AG20443 (cell line): Measurements from ENCODE around the gene LRRC8C.
"Not testable (repeated sequence)": the region's sequence is repeated elsewhere in the genome, so short reads cannot be mapped to it uniquely, and the experiment has no call there.

Experiments used
- DNase-seq: peaks from one replicate; pipeline ENCODE4 v3.0.0; 2012; ENCODE audit warnings: low spot score, mixed read lengths

The LRRC8C gene

DNA sequence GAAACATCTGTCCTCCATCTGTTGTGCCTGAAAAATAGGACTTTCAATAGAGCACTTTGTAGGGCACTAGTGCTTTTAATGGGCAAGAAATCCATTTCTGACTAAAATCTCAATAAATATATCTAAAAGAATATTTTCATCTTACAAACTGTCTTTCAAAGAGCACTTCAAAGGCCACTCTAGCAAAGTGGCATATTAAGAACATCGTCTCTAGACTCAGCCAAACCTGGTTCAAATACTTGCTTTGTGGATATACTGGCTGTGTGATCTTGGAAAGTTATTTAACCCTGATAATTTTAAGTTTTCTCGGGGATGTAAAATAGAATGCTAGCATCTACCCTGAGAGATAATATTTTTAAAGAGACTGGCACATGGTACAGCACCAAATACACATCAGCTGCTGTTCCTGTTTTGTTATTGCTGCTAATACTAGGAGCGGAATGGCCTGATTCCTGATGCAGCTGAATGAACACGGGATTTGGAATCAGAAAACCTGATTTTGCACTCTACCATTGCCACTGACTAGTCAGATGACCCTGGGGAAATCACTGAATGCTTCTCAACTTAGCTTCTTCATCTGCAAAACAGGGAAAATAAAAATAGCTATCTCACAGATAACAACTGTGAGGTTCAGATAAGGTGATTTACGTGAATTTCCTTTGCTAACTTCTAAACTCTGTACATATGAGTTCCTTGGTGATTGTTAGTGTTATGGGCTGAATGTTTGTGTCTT lies 25.2 kb upstream of the LRRC8C start:
- no peak for DNase-seq

DNA sequence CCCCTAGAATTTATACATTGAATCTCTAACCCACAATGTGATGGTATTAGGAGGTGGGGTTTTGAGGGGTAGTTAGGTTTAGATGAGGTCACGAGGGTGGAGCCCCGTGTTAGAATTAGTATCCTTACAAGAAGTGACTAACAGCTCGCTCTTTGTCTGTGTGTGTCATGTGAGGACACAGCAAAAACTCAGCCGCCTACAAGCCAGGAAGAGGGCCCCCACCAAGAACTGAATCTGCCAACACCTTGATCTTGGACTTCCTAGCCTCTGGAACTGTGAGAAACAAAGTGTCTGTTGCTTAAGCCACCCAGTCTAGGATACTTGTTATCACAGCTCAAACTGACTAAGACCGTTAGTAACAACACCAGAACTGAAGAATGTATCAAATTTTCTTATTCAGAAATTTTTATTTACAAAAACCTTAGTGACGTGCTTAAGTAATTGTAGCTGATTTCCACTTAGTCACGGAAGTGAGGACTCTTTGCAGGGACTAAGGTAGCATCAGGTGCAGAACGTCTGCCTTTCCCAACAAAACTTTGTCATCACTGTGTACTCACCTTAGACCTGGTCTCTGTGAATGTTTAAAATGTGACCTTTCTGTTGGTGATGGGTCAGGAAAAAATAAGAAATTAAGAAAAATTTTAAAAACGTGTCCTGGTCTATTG lies 24.5 kb upstream of the LRRC8C start:
- no peak for DNase-seq

DNA sequence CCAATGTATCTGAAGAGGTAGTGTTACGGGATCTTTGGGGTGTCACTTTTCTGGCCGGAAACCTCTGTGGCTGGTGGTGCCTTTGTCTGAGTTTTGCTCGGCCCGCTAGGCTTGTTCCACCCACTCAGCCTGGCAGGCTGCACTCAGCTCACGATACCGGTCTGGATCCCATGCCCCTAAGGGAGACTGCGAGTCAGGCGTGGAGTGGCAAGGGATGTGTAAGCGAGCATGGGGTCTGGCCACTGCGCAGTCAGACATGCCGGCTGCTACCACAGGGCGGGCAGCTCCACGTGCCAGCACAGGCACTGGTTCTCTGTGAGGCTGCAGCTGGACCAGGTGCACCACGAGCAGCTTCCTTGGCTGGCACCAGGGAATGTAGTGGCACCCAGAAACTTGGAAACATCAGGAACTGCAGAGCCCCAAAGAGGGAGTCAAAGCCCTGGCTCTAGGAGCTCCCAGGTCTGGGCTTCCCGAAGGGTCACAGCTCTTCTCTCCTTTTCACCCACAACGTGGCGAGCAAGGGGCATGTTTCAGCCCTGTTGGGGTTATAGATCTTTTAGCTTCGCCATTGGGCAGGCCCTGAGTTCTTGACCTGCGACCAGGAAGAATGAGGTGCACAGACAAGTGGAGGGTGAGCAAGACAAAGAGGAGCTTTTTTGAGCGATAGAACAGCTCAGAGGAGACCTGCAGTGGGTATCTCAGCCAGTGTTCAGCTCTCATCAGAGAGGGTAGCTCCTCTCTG lies 23.8 kb upstream of the LRRC8C start:
- DNase-seq, result no peak

DNA sequence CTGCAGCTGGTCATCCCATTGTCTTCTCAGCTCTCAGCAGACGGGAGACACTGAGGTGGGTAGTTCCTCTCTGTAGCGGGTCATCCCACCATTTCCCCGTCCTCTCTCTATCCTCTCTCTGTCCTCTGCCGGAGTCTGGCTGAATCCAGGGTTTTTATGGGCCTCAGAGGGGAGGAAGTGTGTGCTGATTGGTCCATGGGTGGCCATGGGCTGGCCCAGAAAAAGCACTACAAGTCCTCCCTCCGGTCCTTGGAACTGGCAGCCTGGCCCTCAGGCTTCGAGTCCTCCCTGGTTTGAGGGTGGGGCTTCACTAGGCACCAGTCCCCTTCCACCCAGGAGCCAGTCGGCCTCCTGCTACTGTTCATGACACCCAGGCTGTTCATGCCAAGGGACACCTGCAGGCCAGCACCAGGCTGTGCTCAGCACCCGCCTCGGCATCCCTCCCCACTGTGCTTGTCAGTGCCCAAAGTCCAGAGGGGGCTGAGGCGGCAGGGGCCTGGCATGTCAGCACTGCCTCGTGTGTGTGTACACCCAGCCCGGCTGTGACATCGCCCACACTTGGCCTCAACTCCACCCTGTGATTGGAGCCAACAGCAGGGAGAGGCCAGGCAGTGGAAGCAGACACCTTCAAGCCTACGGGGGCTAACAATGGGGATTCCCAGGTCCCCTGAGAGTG lies 23.0 kb upstream of the LRRC8C start:
- DNase-seq, result no peak

DNA sequence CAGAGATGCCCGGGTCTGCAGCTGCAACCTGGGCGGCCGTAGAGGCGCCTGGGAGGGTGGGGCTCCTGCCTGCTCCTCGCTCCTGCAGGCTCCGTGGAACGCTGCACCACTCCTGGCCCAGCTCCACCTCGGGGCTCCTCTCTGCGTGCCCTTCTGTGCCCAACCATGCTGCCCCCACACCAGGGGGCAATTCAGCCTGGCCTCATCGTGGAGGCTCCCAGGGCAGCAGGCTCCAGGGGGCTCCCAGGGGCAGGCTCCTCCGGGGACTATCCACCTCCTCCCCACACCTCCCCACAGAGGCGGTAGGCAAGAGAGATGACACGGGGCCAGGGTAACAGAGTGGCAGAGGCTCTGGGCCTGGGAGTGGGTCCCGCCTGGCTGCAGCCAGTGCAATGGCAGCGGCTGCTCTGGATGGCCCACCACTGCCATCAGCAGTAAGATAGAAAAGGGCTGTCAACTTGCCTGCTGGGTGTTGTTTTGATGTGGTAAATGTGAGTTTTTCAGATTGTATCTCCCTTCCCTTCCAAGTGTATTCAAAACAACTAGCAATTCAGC lies 22.4 kb upstream of the LRRC8C start:
- no peak for DNase-seq

DNA sequence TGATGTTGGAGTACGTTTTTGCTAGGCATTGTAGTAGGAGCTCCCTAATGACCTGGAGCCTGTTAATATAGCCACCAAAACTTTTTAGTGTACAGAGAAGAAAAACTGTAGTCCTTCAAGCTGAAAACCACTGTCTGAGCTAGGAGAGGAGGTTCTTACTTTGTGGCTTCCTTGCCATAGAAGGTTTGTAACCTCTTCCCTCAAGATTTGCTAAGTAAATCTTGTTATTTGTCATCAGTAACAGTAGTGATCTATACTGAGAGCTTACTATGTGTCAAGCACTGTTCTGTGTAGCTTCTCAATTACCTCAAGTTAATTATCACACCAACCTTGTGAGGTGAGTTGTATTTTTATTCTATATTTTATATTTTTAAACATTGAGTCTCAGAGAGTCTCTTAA lies 21.2 kb upstream of the LRRC8C start:
- no peak for DNase-seq

DNA sequence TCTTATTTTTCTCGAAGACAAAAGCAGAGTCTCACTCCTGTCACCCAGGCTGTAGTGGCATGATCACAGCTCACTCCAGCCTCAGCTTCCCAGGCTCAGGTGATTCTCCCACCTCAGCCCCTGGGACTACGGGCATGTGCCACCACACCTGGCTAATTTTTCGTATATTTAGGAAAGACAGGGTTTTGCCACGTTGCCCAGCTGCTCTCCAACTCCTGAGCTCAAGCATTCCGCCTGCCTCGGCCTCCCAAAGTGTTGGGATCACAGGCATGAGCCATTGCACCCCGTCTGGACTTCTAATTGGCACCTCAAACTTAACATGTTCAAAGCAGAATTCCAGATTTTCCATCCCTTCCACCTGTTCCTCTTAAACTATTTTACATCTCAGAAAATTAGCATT lies 19.0 kb upstream of the LRRC8C start:
- DNase-seq, result no peak

DNA sequence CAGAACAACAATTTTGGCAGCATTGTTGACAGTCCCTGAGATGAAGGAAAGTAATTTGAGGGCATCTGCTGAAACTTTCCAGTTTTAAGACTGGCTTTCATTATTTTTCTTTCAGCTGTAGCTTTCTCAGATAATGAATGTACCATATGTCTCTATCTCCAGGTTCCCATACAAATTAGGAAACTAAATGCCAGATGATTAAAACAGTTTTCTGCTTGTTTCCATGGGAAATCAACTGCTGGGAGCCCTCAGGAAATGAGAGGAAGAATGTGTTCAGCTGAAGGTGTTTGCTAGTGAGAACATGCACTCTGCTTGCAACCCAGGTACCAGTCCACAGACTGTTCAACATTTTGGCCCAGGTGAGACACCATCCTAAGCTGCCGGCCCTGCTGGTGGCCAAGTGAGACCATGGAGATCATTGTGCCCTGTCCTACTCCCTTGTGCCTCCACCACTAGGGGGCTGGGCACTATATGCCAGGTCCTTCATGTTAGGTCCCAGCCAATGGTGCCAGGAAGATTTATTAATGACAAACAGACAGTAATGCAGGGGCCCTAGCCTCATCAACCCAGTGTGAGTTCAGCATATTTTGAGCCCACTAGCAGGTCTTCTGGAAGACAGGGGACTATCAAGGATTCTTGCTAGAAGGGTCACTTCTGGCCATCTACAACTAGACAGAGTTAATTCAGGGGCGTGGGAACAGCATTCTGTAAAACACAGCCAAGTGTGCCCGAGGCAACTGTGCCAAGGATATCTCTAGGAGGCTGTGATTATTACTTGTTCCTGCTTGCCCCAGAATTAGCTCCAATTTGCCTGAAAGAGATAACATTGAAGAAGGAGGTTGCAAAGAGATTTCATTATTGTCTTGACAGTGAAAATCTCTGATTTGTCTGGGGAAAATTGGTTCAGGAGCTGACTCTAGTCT lies 17.0 kb upstream of the LRRC8C start:
- DNase-seq, result no peak

DNA sequence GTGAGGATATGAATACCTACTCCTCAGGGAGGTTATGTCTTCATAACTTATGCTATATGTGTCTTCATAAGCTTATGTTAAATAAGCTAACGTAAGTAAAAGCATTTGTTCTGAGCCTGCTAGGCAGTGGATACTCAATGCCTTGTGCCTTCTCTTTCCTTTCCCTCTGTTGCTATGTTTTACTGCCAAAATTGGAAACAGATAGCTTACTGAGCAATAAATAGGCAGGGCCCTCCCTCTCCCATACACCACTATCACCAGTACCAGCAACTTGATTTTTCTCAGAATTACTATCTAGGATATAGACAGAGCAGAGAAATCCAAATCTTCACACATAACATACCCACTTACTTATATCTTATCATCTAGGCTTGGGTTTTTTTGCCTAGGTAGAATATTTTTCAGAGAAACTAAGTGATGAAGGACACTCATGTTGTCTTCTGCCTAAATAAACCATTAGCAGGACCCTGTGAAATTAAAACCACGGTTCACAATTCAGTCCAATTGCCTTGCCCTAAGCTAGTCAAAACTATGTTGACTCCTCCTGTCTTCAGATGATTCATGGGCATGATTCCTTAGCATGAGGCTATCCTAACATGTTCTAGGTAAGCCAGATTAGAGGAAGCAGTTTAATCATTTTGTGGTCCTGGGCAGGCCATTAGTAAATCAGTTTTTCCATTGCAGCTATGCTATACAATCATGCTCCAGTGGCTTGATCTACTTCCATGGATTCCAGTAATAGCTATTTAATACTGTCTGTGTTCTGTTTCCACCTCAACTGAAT lies 15.9 kb upstream of the LRRC8C start:
- DNase-seq, result no peak

DNA sequence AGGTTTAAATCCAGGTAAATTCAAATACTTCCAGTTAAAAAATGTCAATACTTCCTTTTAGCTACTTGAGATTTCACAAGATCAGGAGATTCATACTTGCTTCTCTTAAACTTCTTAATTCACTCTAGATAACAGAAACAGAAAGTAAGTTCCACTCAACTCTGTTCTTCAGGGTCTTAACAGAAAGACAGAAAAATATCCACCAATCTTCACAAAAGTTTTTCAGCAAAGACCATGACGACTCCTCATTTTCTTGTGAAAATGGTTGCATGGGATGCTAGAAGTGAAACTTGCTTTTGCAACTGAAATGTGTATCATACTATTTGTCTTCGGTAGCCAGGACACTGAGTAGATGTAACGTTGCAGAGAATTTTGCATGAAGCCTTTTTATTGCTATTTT lies 12.3 kb upstream of the LRRC8C start:
- DNase-seq, result no peak

DNA sequence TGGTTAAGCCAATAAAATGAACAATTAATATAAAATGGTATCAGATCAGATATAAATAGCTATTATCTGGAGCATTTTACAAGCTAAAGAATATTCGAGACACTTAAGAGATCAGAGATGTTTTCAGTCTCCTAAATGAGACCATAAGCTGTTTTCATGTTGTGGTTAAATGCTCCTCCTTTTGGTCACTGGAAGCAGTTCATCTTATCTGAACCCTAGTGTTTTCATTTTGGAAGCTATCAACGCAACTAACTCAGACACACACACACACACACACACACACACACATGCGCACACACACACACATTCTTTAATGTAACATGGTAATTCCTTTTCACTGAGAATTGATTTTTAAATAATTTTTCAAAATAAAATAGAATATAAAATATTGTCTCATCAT lies 10.0 kb upstream of the LRRC8C start:
- DNase-seq, result no peak

DNA sequence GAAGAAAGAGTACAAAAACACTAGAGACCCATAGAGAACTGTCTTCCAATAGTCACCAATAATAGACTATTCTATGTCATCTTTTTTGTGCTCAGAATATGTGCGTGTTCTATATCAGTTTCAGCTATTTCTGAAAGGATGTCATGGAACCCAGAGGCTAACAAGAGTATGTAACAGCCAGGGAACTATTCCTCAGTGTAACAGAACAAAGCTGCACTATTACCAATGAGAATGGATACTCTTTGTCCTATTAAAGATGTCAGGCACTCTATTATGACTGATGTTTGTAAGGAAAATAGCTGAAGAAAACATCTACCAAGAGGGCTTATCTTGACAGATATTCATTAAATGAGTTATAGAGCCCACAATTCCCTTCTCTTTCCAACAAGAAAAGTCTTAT lies 8.6 kb upstream of the LRRC8C start:
- no peak for DNase-seq

DNA sequence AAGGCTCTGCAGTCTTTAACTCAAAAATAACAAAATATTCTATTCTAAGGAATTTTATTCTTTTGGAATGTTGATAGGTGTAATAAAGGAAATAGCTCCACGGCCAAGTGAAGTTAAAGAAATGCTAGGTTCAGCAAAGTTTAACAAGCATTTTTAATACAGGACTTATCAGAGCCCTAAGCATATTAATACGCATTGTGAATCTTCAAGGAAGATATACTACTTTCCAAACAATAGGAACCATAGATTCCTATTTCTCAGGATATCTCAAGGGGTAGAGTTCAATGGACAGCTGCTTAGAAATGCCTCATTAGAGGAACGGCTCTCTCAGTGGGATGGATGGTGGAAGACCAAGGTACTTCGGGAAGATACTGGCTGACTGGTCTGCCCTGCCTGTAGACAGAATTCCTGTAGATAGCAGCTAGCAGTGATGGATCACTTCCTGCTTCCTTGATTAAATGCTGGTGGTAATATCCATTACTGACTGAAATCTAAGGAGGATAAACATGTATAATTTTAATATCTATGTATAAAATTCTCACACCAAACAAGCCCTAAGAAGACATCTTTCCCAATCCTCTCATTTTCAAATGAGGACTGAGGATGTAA lies 8.1 kb upstream of the LRRC8C start:
- no peak for DNase-seq

DNA sequence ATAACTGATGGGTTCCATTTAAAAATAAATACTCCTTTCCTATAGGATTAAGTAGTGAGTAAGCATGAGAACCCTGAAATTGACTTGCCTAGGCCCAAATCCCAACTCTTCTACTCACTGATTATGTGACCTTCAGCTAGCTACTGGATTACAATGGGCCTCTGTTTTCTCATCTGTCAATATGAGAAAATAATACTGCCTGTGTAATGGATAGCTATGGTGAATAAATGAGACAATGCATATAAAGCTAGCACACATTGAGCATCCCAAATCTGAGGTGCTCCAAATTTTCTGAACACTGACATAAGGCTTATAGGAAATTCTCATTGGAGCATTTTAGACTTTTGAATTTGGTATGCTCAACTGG lies 5.3 kb upstream of the LRRC8C start:
- no peak for DNase-seq

DNA sequence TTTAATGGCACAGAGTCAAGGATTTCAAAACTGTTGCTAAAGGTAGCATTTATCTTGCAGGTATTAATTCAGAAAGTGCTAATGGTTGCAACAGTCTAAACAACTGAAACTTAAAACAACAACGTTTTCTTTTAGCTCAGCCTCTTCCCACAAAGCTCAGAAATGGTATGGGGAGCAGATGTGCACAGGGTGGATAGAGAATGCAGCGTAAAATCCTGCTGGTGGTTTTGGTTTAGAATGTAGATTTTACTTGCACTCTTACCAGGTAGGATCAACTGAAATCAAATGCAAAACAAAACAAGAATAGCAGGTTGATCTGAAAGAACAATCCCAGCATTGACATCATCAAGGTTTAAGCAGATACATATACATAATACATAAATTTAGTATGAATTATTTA lies 3.8 kb upstream of the LRRC8C start:
- no peak for DNase-seq

DNA sequence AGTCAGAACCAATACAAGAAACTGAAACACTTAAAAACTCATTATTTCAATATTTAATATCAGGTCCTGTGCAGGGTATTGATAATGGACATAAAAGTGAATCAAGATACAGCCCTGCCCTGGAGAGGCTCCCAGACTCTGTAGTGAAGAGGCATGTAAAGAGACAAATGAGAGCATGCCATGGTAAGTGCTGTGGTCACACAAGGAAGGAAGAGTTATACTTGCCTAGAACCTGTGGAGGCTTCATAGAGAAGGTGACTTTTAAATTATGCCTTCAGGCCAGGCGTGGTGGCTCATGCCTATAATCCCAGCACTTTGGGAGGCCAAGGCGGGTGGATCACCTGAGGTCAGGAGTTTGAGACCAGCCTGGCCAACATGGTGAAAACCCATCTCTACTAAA lies 3.3 kb upstream of the LRRC8C start:
- not testable (repeated sequence) for DNase-seq

DNA sequence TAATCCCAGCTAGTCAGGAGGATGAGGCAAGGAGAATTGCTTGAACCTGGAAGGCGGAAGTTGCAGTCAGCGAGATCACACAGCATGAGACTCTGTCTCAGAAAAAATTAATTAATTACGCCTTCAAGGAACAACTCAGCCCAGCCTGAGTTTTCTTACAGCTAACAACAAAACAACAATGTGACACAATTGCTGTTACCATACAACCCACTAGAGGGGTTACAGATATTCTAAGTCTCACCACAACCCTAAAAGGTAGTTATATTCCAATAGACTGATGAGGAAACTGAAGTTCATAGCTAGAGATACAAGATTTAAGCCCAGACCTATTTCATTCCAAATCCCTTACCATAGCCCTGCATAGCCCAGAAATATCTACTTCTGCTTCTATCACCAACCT lies 2.9 kb upstream of the LRRC8C start:
- DNase-seq, result no peak

DNA sequence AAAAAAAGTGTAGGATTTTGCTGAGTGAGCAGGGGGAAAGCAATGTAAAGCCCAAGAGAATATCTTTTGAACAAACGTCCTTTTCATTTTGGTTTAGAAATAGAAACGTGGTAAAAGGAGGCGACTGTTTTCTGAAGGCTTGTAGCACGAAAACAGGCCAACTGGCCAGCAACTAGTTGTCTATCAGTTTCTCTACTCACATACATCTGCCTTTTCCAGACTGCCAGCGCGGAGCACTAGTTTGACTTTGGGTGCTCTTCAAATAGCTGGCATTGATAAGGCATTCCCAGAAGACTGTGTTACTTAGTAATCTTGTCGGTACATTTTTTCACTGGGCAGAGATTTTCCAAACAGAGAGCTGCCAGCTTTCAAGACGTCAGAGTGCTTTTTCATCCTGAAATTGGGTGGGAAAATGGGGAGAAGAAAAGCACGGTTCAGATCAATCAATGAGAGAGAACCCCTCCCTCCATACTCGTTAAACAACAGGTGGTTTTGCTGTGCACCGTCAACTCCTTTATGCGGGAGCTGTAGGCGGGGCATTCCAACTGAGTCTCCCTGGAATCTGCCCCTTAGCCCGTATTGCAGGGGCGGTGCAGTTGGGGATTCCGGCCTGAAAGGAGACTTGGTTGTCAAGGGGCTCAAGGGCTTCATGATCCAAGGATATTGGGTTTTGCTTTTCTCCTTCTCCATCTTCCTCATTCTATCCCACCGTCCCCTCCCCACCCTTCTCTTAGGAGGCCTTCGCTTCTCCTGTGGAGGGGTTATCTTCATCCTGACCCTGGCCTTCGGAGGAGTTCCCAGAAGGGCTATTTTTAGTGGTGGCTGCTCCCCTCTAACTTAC lies 884 bp upstream of the LRRC8C start:
- no peak for DNase-seq

DNA sequence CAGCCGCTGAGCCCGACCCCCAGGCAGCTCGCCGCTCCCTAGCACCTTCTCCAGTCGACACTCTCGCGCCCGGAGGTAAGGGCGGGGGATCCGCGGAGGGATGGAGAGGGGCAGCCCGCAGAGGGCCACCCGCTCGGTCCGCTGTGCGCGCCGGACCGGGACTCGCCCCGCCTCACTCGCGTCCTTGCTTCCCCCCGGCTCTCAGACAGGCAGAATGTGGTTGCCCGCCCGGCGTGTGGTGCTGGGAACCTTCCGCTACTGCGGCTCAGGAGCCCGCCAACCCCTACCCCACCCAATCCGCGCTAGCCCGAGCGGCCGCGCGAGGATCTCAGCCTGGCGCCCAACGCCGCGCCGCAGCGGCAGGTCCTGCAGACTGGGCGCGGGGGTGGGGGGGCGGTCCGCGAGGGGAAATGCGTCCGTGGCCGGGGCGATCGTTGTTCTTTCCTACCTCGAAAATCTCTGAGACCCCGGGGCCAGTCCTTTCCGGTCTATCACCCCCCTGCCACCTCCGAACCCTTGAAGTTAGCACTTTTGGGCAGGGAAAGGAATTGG lies 404 bp downstream of the LRRC8C start:
- peak; percentile 71 for DNase-seq
